Measurements from ENCODE around the gene PPARGC1A. TPM values are rescaled to one million over a fixed set of nuclear protein-coding genes. Genes with fewer than 3 reads are reported as not detected.

The PPARGC1A gene
- total RNA-seq, 1 donor from 2014 or later: 2.2 TPM

DNA sequence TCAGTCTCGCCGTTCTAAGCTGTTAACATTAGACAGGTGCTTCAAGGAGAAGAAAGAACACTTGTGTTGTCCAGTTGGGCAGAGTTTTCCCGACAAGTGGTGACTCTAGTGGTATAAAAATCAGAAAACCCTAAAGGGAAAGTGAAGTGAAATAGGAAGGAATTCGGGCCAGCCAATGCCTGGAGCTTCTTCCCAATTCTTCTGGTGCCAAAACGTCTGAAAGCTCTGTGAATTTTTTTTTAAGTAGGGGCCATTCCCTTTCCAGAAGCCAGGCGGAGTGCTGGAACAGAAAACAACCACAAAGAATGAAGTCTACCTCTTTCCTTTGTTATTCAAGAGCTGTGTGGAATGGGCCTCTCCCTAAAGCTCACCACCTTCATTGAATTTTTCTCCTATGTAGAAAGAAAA lies 43.1 kb upstream of the PPARGC1A start:
- TF ChIP-seq, protein P1, sequence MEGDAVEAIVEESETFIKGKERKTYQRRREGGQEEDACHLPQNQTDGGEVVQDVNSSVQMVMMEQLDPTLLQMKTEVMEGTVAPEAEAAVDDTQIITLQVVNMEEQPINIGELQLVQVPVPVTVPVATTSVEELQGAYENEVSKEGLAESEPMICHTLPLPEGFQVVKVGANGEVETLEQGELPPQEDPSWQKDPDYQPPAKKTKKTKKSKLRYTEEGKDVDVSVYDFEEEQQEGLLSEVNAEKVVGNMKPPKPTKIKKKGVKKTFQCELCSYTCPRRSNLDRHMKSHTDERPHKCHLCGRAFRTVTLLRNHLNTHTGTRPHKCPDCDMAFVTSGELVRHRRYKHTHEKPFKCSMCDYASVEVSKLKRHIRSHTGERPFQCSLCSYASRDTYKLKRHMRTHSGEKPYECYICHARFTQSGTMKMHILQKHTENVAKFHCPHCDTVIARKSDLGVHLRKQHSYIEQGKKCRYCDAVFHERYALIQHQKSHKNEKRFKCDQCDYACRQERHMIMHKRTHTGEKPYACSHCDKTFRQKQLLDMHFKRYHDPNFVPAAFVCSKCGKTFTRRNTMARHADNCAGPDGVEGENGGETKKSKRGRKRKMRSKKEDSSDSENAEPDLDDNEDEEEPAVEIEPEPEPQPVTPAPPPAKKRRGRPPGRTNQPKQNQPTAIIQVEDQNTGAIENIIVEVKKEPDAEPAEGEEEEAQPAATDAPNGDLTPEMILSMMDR (IDR thresholded peaks at IDR 0.05): peak; percentile 70
- Mint-ChIP-seq H3K27ac (ENCODE audit: unreplicated experiment) (no peak overlapping the region), H3K36me3 (ENCODE audit: low read depth) (no peaks in the 10 kb centered on the region), H3K4me1 (ENCODE audit: low read depth) (peaks cover 47% of the 10 kb centered on the region), H3K27me3 (ENCODE audit: low read depth) (no peaks in the 10 kb centered on the region), H3K9me3 (ENCODE audit: low read depth) (peaks cover 2% of the 10 kb centered on the region), H3K4me3 (ENCODE audit: unreplicated experiment) (no peak overlapping the region)
- no peak for DNase-seq (ENCODE audit: low spot score)

DNA sequence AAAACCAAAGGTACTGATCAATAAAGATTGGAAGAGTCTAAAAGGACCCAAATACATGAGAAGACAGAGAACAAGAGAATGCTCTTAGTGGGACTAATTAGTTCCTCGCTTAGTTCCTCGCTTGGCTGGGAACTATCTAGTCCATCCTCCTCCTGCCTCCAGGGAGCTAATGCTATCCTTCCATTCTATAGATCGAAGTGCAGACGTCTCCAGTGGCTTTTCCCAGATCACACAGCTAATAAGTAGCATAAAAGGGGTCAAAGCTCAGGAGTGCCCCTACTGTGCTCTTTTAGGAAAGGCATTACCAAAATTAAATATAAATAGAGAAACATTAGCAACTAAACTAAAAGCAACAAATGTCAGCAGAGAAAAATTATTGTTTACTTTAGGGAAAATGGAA lies 42.3 kb upstream of the PPARGC1A start:
- H3K4me3 Mint-ChIP-seq (ENCODE audit: unreplicated experiment): no peak overlapping the region
- H3K27ac Mint-ChIP-seq (ENCODE audit: unreplicated experiment): no peak overlapping the region
- DNase-seq (ENCODE audit: low spot score): no peak
- H3K27me3 Mint-ChIP-seq (ENCODE audit: low read depth): no peaks in the 10 kb centered on the region
- no peaks in the 10 kb centered on the region for H3K36me3 Mint-ChIP-seq (ENCODE audit: low read depth)
- TF ChIP-seq, protein P1 (IDR thresholded peaks at IDR 0.05): no peak
- peaks cover 2% of the 10 kb centered on the region for H3K9me3 Mint-ChIP-seq (ENCODE audit: low read depth)
- H3K4me1 Mint-ChIP-seq (ENCODE audit: low read depth): peaks cover 46% of the 10 kb centered on the region

DNA sequence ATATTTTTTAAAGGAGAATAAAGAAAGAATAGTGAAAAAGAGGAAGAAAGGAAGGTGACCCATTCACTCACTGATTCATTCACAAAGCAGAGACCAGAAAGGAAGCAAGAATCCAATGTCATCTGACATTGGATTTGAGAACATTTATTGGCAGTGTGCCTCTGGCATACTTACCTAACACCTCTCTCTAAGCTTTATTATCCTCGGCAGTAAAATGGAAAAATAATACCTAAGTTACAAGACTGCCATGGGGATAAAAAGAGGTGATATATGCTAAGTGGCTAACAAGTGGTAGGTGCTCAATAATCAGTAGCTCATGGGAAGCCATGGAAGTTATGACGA lies 41.6 kb upstream of the PPARGC1A start:
- TF ChIP-seq, protein P1 (IDR thresholded peaks at IDR 0.05): no peak
- peak overlapping the region; percentile 14 for H3K27ac Mint-ChIP-seq (ENCODE audit: unreplicated experiment)
- DNase-seq (ENCODE audit: low spot score): no peak
- H3K36me3 Mint-ChIP-seq (ENCODE audit: low read depth): no peaks in the 10 kb centered on the region
- H3K9me3 Mint-ChIP-seq (ENCODE audit: low read depth): peaks cover 2% of the 10 kb centered on the region
- H3K4me1 Mint-ChIP-seq (ENCODE audit: low read depth): peaks cover 44% of the 10 kb centered on the region
- H3K4me3 Mint-ChIP-seq (ENCODE audit: unreplicated experiment): no peak overlapping the region
- H3K27me3 Mint-ChIP-seq (ENCODE audit: low read depth): no peaks in the 10 kb centered on the region

DNA sequence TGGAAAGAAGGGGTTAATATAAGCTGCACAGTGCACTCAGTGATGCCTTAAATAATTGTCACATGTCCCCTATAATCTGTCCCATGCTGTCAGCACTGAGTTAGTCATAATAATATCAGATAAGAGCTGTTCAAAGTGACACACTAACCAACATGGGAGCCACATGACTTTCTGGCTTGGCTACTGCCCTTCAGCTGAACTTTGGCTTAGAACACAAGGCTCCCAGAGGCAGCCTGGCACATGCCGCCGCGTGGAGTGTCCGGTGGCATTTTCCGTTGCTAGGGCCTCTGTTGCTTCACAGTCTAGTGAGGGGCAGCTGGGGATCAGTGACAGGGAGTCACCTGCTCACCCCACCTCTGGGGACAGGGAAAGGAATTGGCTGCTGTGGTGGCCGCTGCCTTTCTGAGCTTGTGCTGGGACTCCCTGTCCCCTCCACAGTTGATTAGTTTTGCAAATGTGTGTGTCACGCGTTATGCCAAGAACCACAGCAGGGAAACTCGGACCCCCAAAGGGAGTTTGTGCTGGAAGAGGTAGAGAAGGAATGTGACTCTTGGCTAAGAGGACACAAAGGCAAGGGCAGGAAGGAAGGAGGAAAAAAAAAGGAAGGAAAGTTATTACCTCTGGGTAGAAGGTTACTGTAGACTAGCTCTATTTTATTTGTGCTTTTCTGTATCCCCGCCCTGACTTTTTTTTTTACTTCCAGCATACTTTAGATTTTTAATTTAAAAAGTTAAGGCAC lies 41.1 kb upstream of the PPARGC1A start:
- H3K9me3 Mint-ChIP-seq (ENCODE audit: low read depth): peaks cover 2% of the 10 kb centered on the region
- H3K27ac Mint-ChIP-seq (ENCODE audit: unreplicated experiment): peak overlapping the region; percentile 75
- H3K4me1 Mint-ChIP-seq (ENCODE audit: low read depth): peaks cover 44% of the 10 kb centered on the region
- TF ChIP-seq, protein P1 (IDR thresholded peaks at IDR 0.05): no peak
- H3K27me3 Mint-ChIP-seq (ENCODE audit: low read depth): peaks cover 4% of the 10 kb centered on the region
- DNase-seq (ENCODE audit: low spot score): no peak
- H3K36me3 Mint-ChIP-seq (ENCODE audit: low read depth): no peaks in the 10 kb centered on the region
- no peak overlapping the region for H3K4me3 Mint-ChIP-seq (ENCODE audit: unreplicated experiment)

DNA sequence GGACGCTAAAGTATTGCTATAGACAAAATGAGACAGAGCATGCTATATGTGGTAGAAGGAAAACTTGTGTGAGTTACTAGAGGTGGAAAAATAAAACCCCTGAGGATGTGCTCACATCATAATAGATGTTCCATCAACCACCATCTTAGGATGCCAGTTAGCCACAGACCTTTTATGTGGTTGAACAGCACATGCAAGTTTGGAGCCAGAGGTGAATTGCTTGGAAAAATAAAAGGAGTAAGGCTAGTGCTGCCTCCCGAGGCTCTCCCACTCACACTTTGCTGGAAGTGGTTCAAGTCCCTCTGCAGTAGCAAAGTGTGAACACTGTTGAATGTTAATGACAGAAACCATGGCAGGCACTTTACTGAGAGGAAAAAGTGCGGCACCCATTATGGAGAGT lies 39.4 kb upstream of the PPARGC1A start:
- H3K27me3 Mint-ChIP-seq (ENCODE audit: low read depth): peaks cover 8% of the 10 kb centered on the region
- H3K4me3 Mint-ChIP-seq (ENCODE audit: unreplicated experiment): no peak overlapping the region
- no peaks in the 10 kb centered on the region for H3K36me3 Mint-ChIP-seq (ENCODE audit: low read depth)
- H3K9me3 Mint-ChIP-seq (ENCODE audit: low read depth): peaks cover 2% of the 10 kb centered on the region
- H3K4me1 Mint-ChIP-seq (ENCODE audit: low read depth): peaks cover 31% of the 10 kb centered on the region
- DNase-seq (ENCODE audit: low spot score): no peak
- TF ChIP-seq, protein P1 (IDR thresholded peaks at IDR 0.05): no peak
- no peak overlapping the region for H3K27ac Mint-ChIP-seq (ENCODE audit: unreplicated experiment)
